Measurements from ENCODE around the gene NAA16.
"Not testable (repeated sequence)": the region's sequence is repeated elsewhere in the genome, so short reads cannot be mapped to it uniquely, and the experiment has no call there.

Gene NAA16

DNA sequence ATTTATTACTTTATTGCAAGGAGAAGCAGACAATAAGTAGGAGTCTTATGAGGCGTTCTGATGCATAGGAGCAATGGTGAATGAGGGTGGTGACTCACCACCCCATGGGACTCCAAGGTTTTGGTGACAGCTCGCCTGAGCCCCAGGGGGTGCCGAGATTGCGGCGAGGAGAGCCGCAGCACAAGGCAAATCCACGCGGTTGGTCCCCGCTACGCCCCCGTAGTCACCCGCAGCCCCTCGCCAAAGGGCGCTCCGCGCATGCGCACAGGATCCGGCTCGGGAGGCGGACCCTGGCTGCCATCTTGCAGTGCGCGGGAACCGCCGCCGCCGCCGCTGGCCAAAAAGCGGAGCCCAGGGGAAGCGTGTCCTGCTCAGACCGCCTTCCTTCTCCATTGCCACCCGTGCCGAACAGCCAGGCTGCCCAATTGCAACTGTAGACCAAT is at the start of gene NAA16:
Gene NAA16 (plus strand): TSS at position 305 of the 443 bp plus-strand sequence. CDS start 262 bp downstream, outside the sequence.
- peak; percentile 81 for DNase-seq (ENCODE audit: low spot score)

DNA sequence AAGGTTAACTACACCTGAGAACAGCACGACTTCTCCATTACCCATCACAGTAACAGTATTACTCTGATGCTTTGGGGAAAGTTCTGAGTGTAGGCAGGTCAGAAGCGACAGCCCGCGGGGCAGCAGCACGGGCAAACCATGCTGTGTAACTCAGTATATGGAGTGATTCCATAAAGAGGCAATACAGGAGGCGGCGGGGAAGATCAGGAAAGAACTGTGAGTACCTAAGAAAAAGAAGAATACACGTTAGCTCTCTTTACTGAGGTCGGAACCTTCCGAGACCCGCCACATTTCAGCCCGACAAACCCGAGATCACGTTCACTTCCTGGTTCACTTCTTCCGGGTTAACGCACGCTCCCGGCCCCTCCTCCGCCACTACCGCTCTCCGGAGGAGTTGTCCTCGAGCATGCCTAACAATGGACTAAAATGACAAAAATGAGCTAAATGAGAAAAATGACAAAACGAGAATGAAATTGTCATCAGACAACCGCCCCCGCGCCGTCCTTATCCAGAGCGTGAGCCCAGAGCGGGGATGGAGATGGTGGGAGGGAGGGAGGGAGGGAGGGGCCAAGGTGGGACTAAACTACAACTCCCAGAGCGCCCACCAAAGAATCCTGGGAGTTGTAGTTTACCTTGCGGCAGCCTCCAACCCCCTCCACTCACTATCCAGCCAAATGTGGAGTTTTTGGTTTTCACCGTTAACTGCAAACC is 47.7 kb upstream of the NAA16 start, which contains the start of gene MTRF1:
Gene MTRF1 (minus strand): TSS at position 316 of the 711 bp plus-strand sequence. CDS start 2,669 bp downstream, outside the sequence.
- peak; percentile 85 for DNase-seq (ENCODE audit: low spot score)

DNA sequence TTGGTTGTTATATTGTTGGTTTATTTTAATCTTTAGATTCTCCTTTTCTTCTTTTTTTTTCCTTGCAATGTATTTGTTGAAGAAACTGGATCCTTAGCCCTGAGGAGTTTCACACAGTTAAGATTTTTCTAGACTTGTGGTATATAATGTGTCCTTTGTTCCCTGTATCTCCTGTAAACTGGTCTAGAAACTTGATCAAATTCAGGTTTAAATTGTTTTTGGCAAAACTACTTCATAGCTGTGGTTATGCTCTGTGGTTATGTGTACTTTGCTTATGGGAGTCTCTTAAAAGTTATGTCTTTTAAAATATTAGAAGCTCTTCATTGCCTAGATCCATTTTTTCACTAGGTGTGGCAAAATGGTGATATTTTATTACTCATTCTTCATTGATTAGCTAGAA is 44.0 kb upstream of the NAA16 start:
- DNase-seq (ENCODE audit: low spot score), result no peak

DNA sequence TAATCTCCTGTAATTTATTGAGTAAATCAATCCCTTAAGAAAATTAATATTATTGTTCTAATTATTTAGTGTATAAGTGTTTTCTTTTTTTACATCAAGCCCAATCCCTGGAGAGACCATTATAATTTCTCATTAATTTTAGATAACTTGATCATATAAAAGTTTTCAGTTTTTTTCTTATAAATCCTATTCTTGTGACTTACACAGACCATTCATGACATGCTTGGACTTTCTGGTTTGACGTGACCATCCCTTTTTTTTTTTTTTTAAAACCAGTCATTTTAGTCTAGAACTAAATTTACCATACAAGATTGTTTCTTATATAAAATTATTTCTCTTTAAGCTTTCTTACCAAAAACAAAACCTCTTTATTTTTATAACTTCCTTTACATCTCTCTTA is 42.3 kb upstream of the NAA16 start:
- DNase-seq (ENCODE audit: low spot score), result no peak

DNA sequence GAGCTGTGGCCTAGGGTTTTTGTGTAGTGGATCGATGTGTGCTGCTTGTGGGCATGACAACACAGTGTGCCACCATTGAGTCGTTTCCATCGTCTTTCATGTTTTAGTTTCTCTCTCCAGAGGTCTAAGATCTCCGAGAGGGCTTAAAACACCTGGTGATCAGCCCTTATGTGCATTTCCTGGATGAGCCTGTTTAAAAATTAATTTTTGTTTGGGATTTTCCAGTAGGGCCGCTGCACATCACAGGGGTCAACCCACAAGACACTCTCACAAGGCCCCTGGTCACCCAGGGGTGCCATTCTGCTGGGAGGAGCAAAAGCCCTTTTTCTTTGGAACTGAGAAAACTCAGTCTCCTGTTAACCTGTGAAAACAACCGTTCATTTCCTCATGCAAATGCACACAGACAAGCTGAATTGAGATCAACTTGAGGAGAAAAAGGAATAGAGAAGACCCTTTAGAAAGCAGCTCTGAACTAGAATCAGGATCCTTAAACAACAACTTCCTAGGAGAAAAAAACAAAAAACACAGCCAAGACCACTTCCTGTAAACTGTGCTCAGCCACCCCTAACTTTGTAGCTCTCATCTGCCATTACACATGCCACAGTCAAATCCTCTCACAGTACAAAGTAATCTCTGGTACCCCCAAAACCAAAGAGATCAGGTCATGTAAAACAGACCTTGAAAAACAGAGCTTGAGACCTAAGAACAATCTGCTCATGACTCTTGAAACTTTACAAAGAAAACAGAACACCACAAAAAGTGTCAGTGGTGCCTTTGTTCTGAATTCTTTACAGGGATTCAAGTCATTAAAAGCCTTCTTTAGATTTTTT is 39.4 kb upstream of the NAA16 start:
- DNase-seq (ENCODE audit: low spot score), result no peak

DNA sequence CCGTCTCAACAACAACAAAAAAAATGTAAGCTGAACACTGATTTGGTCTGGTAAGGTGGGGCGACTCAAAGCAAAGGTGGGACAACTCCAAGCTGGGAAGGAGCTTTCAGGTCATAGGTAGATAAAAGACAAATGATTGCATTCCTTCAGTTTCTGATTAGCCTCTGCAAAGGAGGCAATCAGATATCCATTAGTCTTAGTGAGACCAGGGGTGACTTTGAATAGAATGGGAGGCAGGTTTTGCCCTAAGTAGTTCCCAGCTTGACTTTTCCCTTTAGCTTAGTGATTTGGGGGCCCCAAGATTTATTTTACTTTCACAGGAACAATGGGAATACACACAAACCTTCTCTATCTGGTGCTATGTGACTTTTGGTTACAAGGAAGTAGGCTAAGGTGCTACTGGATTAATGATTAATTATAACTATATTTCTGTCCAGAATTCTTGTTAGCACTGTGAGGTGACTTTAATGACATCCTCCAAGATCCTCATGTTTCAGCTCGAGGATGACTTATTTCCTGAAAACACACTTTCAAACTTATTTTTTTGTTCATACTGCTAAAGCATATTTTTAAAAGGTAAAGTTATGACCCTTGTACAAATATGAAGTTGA is 37.1 kb upstream of the NAA16 start:
- DNase-seq (ENCODE audit: low spot score), result no peak

DNA sequence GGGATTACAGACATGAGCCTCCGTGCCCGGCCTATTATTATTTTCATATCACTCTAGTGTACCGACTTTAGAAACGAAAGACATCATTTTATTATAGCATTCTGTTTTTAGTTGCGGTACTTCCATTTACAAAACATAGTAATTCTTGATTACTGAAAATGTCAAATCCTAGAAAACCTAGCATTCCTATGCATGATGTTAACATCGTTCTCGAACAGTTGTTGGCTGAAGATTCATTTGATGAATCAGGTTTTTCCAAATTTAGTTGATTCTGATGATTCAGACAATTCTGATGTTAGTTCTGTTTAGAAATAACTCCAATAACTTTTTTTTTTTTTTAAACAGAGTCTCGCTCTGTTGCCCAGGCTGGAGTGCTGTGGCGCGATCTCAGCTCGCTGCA is 36.2 kb upstream of the NAA16 start:
- no peak for DNase-seq (ENCODE audit: low spot score)

DNA sequence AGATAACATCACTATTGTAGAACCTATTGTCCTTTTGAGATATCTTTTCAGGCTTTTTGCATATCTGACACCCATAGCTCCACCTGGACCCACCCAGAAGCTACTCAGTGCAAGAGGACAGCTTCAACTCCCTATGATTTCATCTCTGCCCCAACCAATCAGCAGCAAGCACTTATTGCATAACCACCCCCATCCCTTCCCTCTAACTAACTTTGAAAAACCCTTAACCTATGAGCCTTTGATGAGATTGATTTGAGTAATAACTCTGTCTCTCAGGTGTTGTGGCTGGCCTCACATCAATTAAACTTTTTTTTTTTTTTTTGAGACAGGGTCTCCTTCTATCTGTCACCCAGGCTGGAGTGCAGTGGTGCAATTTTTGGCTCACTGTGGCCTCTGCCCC is 34.2 kb upstream of the NAA16 start:
- no peak for DNase-seq (ENCODE audit: low spot score)

DNA sequence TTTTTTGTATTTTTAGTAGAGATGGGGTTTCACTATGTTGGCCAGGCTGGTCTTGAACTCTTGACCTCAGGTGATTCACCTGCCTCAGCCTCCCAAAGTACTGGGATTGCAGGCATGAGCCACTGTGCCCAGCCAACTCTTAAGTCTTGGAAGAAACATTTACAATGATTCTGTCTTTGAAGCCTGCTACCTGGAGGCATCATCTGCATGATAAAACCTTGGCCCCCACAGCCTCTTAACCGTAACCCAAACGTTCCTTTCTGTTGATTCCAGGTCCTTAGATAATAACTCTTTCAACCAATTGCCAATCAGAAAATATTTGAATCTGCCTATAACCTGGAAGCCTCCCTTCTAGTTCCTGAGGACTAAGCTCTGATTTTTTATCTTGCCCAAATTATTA is 31.9 kb upstream of the NAA16 start:
- DNase-seq (ENCODE audit: low spot score), result not testable (repeated sequence)

DNA sequence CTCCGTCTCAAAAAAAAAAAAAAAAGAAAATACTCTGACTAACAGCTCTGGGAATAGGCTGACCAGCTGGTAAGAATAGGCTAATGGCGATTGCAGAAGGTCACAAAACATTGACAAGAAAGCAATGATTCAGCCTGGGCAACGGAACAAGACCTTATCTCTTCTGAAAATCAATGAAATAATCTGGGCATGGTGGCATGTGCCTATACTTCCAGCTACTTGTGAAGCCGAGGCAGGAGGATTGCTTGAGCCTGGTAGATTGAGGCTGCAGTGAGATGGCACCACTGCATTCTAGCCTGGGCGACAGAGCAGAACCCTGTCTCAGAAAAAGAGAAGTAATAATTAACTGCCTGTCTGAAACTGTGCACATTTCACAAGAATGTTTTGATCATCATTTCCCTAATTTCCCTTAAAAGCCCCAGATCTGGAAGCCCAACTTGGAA is 28.9 kb upstream of the NAA16 start:
- no peak for DNase-seq (ENCODE audit: low spot score)

DNA sequence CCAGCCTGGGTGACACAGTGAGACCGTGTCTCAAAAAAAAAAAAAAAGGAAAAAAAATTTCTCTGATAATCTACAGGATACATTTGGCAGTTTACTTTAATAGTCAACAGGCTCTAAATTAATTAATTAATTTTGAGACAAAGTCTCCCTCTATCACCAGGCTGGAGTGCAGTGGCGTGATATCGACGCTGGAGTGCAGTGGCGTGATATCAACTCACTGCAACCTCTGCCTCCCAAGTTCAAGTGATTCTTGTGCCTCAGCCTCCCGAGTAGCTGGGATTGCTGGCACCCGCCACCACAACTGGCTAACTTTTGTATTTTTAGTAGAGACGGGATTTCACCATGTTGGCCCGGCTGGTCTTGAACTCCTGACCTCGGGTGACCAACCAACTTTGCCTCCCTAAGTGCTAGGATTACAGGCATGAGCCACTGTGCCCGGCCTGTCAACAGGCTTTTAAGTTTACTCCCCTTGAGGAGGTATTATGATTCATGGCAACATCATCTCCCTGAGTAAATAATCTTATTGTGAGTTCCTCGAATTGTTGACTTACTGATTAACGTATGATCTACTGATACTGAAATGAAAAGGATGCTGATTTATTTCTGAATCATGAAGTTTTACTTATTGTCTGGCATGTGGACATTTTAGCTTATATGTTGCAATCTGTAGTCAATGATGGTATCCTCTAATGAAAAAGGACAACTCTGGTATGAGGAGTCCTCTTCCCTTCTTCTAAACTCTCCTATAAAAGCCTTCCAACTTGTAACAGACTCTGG is 26.4 kb upstream of the NAA16 start:
- DNase-seq (ENCODE audit: low spot score), result no peak

DNA sequence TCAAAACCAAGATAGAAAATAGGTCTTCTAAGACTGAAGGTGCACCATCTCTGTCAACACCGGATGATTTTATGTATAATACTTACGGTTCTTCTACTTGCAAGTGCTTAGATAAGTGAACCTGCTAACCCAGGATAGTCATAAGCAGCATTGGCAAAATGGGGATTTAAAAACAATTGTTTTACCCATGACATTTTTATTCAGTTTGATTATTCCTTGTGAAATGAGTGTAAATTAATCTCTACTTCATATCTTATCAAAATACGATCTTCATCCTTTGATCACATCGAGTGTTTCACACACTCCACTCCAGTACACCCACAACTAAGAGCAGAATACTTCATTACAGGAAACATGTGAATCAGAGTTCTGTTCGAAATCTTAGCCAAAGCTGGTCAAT is 24.7 kb upstream of the NAA16 start:
- DNase-seq (ENCODE audit: low spot score), result no peak

DNA sequence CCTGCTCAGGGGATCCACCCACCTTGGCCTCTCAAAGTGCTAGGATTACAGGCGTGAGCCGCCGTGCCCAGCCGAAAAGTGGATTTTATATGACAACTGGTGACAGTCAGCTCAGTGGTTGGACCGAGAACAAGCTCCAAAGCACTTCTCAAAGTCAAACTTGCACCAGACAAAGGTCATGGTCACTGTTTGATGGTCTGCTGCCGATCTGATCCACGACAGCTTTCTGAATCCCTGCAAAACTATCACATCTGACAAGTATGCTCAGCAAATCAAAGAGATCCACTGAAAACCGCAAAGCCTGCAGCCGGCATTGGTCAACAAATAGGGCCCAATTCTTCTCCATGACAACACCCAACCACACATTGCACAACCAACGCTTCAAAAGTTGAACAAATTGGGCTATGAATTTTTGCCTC is 21.6 kb upstream of the NAA16 start:
- no peak for DNase-seq (ENCODE audit: low spot score)

DNA sequence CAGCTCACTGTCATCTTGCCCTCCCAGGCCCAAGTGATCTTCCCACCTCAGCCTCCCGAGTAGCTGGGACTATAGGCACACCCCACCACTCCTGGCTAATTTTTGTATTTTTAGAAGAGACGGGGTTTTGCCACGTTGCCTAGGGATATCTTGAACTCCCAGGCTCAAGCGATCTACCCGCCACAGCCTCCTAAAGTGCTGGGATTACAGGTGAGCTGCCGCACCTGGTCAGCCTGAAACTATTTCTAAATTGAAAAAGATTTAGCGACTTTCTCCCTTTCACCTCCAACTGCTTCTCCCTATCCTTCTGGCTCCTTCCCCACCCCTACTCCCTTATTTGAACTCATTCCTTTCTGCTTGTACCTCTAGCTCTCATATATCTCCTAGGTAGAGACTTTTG is 19.8 kb upstream of the NAA16 start:
- no peak for DNase-seq (ENCODE audit: low spot score)

DNA sequence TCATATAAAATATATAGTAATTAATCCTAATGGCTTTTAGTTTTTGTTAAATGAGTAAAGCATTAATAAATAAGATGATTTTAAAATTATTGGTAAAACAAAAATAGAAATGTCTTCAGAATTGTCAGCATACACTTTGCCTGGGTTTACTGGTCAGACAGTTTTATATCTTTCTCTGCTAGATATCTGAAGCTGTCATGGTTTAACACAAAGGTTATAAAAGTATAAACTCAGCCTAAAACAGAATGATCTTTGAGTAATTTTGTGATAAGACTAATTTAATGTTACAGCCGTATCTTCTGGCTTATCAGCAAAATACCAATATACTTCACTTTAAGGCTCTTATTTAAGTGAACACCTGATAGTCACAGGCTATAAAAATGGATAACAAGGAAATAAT is 17.8 kb upstream of the NAA16 start:
- DNase-seq (ENCODE audit: low spot score), result no peak

DNA sequence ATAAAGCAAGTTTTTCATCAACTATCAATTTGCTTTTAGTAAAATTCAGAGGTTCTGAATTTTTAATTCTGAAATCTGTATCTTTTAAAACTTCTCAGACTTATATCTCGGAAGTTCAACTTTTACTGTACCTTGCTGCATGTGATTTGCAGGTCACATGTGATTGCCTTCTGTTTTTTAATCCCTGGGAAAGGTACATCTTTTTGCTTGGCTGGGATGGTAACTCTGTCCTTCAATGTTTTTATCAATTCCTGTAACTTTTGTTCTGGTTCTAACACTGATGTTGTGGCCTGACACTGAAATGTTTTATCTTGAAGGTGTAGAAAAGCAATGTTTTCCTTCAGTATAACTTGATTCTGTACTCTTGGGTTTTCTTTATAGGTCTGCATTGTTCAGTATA is 16.2 kb upstream of the NAA16 start:
- DNase-seq (ENCODE audit: low spot score), result no peak

DNA sequence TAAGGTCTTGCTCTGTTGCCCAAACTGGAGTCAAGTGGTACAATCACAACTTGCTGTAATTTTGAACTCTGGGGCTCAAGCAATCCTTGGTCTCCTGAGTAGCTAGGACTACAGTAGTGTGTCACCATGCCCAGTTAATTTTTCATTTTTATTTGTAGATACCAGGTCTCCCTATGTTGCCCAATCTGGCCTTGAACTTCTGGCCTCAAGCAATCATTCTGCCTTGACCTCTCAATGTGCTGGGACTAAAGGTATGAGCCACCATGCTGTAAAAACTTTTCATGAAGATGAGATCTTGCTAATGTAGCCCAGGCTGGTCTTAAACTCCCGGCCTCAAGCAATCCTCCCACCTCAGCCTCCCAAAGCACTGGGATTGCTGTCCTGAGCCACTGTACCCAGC is 15.1 kb upstream of the NAA16 start:
- DNase-seq (ENCODE audit: low spot score), result no peak

DNA sequence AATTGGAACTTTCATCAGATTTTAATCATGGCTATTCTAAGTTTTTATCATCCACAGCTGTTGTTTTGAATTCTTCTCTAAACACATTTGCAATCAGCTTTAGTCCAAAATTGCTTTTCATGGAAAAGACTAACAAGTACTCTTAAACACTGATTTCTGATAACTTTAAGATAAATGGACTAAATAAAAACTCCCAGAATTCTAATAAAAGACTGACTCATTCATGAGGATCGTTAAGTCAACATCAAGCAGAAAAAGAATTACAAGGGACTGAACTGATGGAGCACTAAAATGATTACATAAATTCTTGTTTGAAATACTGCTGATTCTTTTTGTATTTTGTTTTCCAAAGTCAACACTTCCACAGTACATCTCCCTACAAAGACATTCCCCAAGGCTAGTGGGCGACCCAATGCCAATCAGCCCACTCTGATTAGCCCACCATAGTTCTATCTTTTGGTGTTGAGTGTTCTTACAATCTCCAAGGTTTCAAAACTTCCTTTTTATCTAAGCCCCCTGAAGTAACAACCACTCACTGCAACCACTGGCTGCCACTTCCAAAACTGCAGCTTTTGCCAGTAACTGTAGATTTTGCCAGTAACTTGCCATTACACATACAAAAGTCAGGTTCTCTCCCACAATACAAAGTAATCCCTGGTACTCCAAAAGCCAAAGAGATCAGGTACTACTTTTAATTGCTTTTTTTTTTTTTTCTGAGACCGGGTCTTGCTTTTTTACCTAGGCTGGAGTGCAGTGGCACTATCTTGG is 14.0 kb upstream of the NAA16 start:
- no peak for DNase-seq (ENCODE audit: low spot score)

DNA sequence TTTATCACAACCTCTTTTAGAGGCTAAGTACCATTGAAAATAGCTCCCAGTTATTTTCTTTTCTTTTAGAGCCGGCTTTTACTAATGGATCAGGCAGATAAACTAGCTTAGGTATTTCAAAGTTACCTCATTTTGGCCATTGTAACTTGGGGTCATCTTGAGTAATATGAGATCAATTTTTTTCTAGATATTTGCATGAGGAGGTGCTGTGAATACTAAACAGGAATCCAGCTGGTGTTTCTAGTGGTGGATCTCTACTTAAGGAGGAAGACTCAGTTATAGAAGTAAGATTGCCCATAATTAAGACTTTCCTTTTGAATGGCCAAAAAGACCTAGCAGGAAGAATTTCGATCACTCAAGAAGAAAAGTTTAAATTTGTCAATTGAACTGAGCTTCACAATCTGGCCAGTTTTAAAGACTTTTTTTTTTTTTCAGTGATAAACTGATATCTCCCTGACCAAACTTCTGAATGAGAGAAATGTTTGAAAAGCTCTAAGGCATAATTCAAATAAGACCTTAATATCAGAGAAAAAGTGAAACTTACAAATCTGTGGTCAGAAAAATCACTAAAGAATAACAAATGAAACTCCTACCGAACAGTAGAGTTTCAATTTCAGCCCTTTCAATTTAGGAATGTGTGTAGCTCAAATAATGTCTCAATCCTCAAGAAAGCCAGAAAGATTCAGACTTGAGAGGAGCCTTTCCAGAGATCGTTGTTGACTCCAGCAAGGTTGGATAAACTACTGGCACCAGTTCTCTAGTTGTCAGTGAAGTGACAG is 11.6 kb upstream of the NAA16 start:
- DNase-seq (ENCODE audit: low spot score), result no peak

DNA sequence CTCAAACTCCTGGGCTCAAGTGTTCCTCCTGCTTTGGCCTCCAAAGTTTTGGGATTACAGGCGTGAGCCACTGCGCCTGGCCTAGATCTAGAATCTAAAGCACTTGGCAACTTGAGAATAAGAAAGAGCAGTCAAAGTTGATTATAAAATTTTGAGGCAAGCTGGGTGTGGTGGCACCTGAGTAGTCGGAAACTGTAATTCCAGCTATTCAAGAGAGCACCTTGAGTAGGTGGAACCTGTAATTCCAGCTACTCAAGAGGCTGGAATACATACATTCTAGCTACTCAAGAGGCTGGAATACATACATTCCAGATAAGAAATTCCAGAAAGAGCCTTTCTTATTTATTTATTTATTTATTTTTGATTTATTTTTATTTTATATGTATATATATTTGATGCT is 8.3 kb upstream of the NAA16 start:
- DNase-seq (ENCODE audit: low spot score), result no peak
